ENCODE measurements around the gene HSD3B7. TPM values are rescaled to one million over a fixed set of nuclear protein-coding genes. Genes with fewer than 3 reads are reported as not detected.
"Not testable (repeated sequence)": the region's sequence is repeated elsewhere in the genome, so short reads cannot be mapped to it uniquely, and the experiment has no call there.

Gene HSD3B7
- total RNA-seq, 1 experiment from 2014 or later = 4.3 TPM

DNA sequence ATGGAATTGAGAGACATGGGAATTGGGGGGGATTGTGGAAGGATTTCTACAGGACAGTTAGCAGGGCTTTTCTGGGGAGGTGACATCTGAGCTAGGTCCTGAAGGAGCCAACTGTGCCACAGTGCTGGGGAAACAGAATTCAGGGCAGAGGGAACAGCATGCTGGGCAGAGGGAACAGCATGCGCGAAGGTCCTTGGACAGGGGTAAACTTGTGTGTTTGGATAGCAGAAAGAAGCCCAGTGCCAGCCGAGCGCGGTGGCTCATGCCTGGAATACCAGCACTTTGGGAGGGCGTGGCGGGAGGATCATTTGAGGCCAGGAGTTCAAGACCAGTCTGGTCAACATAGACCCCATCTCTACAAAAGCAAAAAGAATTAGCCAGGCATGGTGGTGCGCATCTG is 21.6 kb downstream of the HSD3B7 start:
- in situ Hi-C loops (cut with HindIII; ENCODE audit: low pct_unique_long_range_greater_than_20kb, low sequenced_read_pairs) = no loop called here
- no peak for DNase-seq (ENCODE audit: low read depth, low spot score)

DNA sequence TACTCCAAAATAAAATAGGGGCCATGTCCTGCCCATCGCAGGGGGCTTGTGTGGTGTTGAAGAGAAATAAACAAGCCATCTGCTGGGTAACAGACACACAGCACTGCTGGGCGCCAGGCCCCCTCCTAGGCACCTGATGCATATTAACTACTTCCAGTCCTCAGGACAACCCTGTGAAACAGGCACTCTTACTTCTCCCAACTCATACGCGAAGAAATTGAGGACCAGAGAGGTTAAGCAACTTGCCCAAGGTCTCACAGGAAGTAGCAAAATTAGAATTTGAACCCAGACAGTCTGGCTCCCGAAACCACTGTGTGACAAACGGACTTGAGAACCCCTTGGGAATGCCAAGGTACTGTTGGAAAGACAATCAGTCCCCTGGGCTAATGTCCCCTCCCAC is 22.7 kb downstream of the HSD3B7 start:
- in situ Hi-C loops (cut with HindIII; ENCODE audit: low pct_unique_long_range_greater_than_20kb, low sequenced_read_pairs) = no loop called here
- DNase-seq (ENCODE audit: low read depth, low spot score) = no peak

DNA sequence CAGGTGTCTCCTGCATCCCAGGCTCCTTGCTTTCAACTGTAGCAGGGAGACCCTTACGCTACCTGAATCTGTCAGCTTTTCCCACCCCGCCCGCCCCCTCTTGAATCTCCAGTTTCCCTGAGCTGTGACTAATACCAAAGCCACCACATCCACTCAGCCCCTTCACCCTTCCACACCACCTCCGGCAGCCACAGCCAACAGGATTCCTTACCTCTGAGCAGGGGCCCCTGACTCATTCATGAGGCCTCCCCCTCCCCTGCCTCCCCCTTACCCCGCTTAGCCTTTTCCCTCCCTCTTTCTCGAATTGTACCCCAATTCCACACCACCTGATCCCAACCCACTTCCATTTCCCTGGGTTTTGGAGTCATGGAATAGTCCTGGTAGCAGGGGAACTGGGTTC is 23.1 kb downstream of the HSD3B7 start:
- no peak for DNase-seq (ENCODE audit: low read depth, low spot score)
- in situ Hi-C loops (cut with HindIII; ENCODE audit: low pct_unique_long_range_greater_than_20kb, low sequenced_read_pairs) = no loop called here

DNA sequence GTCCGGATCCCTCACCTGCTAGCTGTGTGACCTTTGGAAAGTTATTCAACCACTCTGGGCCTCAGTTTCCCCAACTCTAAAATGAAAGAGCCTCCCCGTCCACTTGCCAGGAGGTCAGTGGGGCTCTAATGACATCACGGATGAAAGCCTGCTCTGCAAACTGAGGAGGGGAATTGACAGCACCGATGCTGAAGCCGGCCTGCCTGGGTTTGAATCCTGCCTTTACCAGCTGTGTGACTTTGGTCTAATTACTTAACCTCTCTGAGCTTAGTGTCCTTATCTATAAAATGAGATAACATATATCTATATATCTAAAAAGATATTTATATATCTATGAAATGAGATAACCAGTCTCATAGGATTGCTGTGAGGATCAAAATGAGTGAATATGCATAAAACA is 23.5 kb downstream of the HSD3B7 start:
- no peak for DNase-seq (ENCODE audit: low read depth, low spot score)

DNA sequence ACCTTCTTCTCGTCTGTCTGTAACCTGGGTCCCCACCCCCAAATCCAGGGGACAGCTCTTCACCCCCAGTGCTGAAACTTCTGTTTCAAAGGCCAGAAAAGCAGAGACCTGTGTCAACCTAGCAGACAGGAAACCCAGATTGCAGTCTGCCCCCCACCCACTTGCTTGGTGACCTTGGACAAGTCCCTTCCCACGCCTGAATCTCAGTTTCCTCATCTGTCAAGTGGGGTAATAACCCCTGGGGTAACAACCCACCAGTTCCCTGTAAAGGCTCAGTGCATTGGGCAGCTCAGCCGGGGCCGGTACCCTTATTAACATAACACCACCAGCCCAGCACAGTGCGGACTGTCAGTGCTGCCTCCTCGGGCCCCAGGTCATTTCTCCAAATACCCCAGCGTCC is 24.1 kb downstream of the HSD3B7 start:
- in situ Hi-C loops (cut with HindIII; ENCODE audit: low pct_unique_long_range_greater_than_20kb, low sequenced_read_pairs) = no loop called here
- no peak for DNase-seq (ENCODE audit: low read depth, low spot score)

More for the DNA sequence above, 23.5 kb downstream of the HSD3B7 start:
- in situ Hi-C loops (cut with HindIII; ENCODE audit: low pct_unique_long_range_greater_than_20kb, low sequenced_read_pairs) = no loop called here

DNA sequence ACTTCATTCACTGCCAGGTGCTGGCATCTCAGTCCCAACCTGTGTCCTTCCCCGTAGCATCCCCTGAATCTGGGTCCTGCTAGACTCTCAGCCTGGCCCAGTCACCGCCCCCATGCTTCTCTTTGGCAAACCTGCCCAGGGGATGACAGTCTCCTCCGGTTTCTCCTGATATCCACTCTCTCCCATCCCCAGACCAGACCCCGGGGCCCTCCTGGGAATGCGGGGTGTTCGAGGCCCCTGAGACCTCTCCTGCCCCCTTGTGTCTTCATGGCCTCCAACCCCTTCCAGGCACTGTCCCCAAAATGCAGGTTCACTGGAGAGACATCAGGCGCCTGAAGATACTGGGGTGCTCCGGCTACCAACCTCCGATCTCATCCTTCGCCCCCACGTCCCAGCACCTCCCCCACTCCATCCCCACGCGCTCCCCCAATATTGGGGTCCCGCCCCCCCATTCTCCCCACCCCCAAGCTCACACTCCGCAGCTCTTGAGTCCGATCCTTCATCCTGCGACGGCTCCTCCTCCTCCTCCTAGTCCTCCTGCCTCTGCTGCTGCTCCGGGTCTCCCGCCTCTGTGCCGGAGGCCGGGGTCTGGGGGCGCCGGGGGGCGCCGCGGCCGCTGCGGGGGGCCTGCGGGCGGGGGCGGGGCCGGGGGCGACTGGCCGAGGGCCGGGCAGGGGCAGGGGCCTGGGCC is 25.0 kb downstream of the HSD3B7 start:
- in situ Hi-C loops (cut with HindIII; ENCODE audit: low pct_unique_long_range_greater_than_20kb, low sequenced_read_pairs) = no loop called here
- no peak for DNase-seq (ENCODE audit: low read depth, low spot score)

DNA sequence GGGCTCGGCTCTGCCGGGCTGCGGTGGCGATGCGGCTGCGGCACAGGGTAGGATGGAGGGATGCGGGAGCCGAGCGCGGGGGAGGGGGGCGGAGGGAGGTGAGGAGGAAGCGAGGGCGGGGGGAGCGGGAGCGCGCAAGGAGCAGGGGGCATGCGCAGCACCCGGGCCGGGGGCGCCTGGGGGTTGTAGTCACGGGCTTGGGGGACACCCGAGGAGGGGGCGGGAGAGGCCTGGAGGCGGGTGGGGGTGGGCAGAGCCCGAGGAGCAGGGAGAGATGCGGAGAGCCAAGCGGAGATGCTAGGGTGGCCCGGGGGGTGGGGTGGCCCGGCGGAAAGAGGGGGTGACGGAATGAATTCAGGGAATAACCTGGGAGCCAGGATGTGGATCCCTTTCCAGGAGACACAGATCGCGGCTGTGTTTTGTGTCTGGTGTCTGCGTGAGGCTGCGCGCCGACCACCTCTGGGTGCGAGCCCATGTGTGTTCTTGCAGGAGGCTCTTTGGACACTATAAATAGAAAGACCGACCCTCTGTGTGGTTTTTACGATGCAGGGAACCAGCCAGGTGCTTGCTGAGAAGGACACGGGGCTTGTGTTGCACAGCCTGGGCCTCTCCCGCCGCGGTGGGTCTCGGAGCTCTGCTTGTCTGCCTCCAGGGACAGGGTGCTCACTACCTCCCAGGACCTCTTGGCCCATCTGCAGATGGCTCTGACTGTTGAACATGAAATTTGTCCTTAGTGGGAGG is 25.7 kb downstream of the HSD3B7 start, which contains the start of gene STX1B:
STX1B (minus strand) TSS at position 54 of the 741 bp plus-strand sequence. CDS start 242 bp downstream, outside the sequence.
- in situ Hi-C loops (cut with HindIII; ENCODE audit: low pct_unique_long_range_greater_than_20kb, low sequenced_read_pairs) = no loop called here
- DNase-seq (ENCODE audit: low read depth, low spot score) = no peak

DNA sequence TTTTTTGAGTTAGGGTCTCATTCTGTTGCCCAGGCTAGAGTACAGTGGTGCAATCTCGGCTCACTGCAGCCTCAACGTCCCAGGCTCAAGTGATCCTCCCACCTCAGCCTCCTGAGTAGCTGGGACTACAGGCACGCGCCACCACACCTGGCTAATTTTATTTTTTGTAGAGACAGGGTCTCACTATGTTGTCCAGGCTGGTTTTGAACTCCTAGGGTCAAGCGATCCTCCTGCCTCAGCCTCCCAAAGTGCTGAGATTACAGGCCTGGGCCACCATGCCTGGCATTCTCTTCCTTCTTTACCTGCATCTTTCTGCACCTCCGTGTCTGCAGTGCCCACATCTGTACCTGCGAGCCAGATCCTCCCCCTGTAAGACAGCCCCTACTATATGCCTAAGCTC is 26.8 kb downstream of the HSD3B7 start:
- in situ Hi-C loops (cut with HindIII; ENCODE audit: low pct_unique_long_range_greater_than_20kb, low sequenced_read_pairs); DNase-seq (ENCODE audit: low read depth, low spot score): not testable (repeated sequence)

DNA sequence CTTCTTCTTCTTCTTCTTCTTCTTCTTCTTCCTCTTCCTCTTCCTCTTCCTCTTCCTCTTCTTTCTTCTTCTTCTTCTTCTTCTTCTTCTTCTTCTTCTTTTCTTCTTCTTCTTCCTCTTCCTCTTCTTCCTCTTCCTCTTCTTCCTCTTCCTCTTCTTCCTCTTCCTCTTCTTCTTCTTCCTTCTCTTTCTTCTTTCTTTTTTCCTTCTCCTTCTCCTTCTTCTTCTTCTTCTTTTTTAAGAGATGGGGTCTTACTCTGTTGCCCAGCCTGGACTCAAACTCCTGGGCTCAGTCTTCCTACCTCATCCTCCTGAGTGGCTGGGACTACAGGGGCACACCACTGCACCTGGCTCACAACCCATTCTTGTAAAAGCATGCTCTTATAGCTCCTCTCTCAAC is 28.3 kb downstream of the HSD3B7 start:
- DNase-seq (ENCODE audit: low read depth, low spot score); in situ Hi-C loops (cut with HindIII; ENCODE audit: low pct_unique_long_range_greater_than_20kb, low sequenced_read_pairs): not testable (repeated sequence)

DNA sequence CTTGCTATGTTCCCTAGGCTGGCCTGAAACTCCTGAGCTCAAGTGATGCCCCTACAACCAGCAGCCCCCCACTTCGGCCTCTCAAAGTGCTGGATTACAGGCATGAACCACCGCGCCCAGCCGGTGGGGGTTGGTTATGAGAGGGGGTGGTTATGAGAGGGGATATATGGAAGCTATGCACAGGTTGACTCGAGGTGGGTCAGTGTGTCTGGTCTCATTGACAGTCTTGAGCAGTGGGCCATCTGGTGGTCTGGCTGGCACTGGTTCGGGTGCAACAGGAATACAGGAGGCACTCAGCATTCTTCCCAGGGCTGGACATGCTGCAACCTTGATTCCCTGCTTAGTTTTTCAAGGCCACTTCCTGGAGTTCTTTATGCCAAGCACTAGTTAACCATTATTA is 31.0 kb downstream of the HSD3B7 start:
- in situ Hi-C loops (cut with HindIII; ENCODE audit: low pct_unique_long_range_greater_than_20kb, low sequenced_read_pairs) = no loop called here
- peak; percentile 32 for DNase-seq (ENCODE audit: low read depth, low spot score)

DNA sequence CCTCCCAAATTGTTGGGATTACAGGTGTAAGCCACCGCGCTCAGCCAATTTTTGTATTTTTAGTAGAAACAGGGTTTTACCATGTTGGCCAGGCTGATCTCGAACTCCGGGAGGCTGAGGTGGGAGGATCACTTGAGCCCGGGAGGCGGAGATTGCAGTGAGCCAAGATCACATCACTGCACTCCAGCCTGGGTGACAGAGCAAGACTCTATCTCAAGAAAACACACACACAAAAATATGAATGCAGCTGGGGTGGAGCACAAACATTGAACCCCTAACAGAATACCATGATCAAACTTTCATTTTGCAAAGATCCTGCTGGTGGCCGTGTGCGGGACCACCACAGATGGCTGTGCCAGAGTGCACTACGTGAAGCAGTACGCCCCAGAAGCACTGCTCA is 32.7 kb downstream of the HSD3B7 start:
- DNase-seq (ENCODE audit: low read depth, low spot score); in situ Hi-C loops (cut with HindIII; ENCODE audit: low pct_unique_long_range_greater_than_20kb, low sequenced_read_pairs): not testable (repeated sequence)

DNA sequence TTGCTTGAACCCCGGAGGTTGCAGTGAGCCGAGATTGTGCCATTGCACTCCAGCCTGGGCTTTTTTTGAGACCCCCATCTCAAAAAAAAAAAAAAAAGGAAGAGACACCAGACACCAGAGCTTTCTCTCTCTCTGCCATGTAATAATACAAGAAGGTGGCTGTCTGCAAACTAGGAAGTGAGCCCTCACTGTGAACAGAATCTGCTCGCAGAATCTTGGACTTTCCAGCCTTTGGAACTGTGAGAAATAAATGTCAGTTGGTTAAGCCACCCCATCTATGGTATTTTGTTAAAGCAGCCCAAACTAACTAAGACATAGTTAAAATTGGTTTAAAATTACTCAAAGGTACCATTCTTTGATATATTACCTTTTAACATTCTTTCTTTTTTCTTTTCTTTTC is 35.5 kb downstream of the HSD3B7 start:
- DNase-seq (ENCODE audit: low read depth, low spot score) = no peak
- in situ Hi-C loops (cut with HindIII; ENCODE audit: low pct_unique_long_range_greater_than_20kb, low sequenced_read_pairs) = no loop called here

DNA sequence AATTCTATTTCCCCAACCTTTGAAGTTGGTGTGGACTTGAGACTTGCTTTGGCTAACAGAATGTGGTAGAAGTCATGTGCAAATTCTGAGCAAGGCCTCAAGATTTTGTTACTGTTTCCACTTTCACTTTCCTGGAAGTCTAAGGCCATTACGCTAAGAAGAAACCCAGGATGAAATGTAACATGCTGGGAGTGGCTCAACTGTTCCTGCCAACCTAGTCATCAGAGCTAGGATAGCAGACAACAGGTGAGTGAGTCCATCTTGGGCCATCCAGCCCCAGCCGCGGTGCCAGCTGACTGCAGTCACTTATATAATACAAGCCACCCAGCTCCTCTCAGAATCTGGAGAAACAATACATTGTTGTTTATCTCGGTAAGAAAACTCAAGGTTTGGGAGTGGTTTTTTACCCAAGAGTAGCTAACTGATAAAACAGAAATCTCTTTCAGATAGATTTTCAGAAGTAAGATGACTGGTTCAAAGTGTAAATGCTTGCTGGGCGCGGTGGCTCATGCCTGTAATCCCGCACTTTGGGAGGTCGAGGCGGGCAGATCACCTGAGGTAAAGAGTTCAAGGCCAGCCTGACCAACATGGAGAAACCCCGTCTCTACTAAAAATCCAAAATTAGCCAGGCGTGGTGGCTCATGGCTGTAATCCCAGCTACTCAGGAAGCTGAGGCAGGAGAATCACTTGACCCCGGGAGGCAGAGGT is 37.7 kb downstream of the HSD3B7 start:
- no peak for DNase-seq (ENCODE audit: low read depth, low spot score)
- in situ Hi-C loops (cut with HindIII; ENCODE audit: low pct_unique_long_range_greater_than_20kb, low sequenced_read_pairs) = no loop called here

DNA sequence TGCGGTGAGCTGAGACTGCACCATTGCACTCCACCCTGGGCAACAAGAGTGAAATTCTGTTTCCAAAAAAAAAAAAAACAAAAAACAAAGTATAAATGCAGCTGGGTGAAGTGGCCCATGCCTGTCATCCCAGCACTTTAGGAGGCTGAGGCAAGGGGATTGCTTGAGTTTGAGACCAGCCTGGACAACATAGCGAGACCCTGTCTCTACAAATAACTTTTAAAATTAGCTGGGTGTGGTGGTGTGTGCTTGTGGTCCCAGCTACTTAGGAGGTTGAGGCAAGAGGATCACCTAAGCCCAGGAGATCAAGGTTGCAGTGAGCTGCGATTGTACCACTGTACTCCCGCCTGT is 38.2 kb downstream of the HSD3B7 start:
- in situ Hi-C loops (cut with HindIII; ENCODE audit: low pct_unique_long_range_greater_than_20kb, low sequenced_read_pairs) = no loop called here
- no peak for DNase-seq (ENCODE audit: low read depth, low spot score)

DNA sequence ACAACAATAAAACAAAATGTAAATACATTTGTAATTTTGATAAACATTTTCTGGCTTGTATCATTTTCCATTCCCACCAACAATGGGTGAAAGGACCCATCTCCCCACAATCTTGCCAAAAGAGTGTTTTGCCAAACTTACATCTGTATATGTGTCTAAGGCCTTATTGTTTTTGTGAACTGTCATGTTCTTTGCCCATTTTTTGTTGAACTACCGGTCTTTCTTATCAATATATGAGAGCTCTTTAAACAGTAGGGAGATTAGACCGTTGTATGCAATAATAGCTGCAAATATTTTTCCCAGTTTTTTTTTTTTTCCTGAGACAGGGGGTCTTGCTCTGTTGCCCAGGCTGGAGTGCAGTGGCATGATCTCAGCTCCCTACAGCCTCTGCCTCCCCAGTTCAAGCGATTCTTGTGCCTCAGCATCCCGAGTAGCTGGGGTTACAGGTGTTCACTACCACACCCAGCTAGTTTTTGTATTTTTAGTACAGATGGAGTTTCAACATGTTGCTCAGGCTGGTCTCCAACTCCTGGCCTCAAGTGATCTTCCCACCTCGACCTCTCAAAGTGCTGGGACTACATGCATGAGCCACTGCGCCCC is 38.7 kb downstream of the HSD3B7 start:
- in situ Hi-C loops (cut with HindIII; ENCODE audit: low pct_unique_long_range_greater_than_20kb, low sequenced_read_pairs) = no loop called here
- no peak for DNase-seq (ENCODE audit: low read depth, low spot score)

DNA sequence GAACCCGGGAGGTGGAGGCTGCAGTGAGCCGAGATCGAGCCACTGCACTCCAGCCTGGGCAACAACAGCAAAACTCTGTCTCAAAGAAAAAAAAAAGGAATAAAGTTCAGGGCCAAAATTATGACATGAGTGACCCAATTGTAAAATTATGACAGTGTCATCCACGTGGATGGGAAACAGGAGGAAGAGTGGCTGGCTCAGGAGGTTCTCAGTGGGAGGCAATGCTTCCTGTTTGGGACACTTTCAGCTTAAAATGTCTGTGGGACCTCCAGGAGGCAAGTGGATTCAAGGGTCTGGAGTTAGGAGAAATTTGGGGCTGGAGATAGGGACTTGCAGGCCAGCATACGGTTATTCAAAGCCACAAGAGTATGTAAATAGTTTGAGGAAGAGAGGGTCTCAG is 40.3 kb downstream of the HSD3B7 start:
- no peak for DNase-seq (ENCODE audit: low read depth, low spot score)
- in situ Hi-C loops (cut with HindIII; ENCODE audit: low pct_unique_long_range_greater_than_20kb, low sequenced_read_pairs) = no loop called here

DNA sequence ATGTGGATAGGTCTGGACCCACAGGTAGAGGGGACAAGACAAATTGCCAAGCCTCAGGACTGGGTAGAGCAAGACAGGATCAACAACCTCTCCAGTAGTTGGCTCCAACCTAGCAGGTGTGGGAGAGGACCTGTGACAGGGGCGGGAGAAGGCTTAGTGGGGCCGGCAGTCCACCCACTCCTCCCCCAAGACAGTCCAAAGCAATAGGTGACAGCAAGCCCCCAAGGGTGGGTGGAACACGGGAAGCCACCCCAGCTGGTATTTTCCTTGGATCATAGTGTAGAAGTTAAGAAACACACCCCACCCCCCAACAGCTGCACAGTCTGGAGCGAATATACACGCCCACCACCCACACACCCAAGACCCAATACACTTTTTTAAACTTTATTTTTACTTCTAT is 44.3 kb downstream of the HSD3B7 start:
- no peak for DNase-seq (ENCODE audit: low read depth, low spot score)
- in situ Hi-C loops (cut with HindIII; ENCODE audit: low pct_unique_long_range_greater_than_20kb, low sequenced_read_pairs) = no loop called here

DNA sequence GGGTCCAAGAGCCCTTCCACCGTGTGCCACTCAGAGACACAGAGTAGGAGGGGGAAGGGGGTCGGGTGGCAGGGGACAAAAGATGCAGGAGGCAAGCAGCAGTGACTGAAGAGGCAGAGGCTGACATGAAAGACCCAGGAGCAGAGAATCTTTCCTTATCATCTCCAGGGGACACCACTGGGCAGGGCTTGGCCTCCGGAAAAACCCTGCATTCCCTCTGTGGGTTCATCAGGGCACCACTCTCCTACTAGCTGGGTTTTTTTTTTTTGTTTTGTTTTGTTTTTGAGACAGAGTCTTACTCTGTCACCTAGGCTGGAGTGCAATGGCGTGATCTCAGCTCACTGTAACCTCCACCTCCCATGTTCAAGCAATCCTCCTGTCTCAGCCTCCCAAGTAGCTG is 46.3 kb downstream of the HSD3B7 start:
- in situ Hi-C loops (cut with HindIII; ENCODE audit: low pct_unique_long_range_greater_than_20kb, low sequenced_read_pairs) = no loop called here
- no peak for DNase-seq (ENCODE audit: low read depth, low spot score)
